Activated CD8-positive, alpha-beta memory T cell treated with anti-CD3 and anti-CD28 coated beads, Interleukin-2, amount 50 U/mL, for 4 hours (primary cell): ENCODE results near the gene PAIP2.
"Not testable (repeated sequence)": the region's sequence is repeated elsewhere in the genome, so short reads cannot be mapped to it uniquely, and the experiment has no call there.

ENCODE experiments used
- DNase-seq: peaks from one replicate; pipeline ENCODE4 v3.0.0-alpha.2; 2020

The PAIP2 gene

DNA sequence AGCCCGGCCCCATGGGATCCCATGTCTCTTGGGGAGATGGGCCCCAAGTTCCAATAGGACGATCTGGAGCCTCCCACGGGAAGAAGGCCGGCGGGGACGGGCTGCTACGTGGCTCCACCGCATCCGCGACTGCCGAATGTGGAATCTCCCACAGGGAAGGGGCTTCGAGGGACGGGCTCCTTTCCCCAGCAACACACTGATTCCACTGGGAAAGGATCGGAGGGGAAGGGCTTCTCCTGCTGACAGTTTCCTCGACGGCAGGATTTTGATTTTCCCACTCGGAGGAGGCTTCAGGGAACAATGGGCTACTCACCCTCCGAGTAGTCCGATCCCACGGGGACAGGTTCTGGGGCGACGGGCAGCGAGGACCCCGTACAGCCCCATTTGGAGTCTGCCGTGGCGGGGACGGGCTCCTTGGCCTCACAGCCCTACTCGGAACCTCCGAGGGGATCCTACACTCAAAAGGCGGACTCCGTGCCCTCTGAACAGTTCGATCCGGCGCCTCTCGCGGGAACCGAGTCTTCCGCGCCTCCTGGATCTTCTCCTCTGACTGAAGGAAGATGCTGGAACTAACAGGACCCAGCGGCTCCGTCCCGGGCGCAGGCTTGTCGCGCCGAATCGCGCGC is 52.0 kb downstream of the PAIP2 start:
- no peak for DNase-seq

DNA sequence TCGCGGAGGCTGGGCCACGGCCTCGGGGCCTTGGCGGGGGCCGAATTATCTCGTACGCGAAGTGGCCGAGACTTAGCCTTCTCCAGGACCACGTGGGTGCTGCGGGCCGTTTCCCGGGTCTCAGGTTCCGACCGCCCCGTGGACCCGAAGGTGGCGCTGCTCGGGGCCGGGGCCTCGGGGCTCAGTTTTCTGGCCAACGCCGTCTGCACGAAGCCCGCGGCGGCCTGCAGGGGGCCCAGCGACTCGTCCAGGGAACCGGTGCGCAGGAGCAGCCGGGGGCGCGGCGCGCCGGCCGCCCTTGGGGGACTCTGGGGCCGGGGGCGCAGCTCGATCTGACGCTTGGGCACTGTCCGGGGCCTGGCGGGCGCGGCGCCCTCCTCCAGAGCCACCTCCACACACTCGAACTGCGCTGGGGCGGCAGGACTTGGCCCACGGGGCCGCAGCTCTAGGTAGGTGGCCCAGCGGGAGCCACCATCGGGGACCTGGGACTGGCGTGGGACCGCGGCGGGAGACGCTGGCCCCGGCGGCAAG is 52.5 kb downstream of the PAIP2 start:
- peak; percentile 66 for DNase-seq

- no peak for DNase-seq
Observed at GRCh38 chr5:139394654-139395566, 53.3 kb downstream of the PAIP2 start, which contains the start of gene PROB1. TSS of gene PROB1 (minus strand) at chr5:139395104. CDS start at chr5:139395081, 23 bp downstream.

GRCh38 chr5:139395844-139396640 is 54.4 kb downstream of the PAIP2 start:
- DNase-seq, result no peak

- DNase-seq, result no peak
Observed at GRCh38 chr5:139396691-139397090, 55.0 kb downstream of the PAIP2 start.

DNA sequence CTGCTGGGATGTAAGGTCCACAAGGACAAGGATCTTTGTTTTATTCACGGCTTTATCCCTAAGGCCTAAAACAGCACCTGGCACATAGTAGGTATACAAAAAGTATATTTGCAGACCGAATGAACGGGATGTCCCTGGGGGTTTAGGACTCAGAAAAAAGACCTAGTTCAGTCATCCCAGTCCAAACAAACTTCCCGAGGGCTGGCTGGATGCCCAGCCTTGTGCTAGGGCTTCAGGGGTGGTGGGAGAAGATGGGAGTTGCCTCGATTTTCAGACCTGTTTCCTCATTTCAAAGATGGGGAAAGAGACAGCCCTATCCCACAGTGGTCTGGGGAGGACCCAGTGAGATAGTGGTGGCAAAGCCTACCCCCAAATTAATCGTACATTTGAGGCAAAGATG is 56.3 kb downstream of the PAIP2 start:
- DNase-seq, result no peak

GRCh38 chr5:139399501-139400121 is 58.0 kb downstream of the PAIP2 start:
- DNase-seq, result no peak

DNA sequence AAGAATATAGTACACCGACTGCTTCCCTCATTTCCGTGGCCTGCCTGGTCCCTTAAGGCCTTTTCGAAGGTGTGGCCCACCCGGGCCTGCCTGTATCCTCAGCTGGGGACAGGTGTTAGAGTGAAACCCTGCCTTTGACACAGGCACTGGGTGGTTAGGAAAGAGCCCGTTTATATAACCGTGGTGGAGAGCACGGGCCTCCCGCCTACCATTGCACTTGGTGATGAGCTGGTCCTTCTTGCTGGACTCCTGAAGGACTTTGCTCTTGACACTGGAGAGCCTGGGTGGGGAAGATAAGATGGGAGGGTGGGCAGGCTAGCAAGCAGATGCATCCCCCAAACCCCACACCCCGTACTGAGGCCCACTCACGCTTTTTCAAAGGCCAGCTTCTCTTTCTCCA is 59.9 kb downstream of the PAIP2 start:
- DNase-seq, result no peak

DNA sequence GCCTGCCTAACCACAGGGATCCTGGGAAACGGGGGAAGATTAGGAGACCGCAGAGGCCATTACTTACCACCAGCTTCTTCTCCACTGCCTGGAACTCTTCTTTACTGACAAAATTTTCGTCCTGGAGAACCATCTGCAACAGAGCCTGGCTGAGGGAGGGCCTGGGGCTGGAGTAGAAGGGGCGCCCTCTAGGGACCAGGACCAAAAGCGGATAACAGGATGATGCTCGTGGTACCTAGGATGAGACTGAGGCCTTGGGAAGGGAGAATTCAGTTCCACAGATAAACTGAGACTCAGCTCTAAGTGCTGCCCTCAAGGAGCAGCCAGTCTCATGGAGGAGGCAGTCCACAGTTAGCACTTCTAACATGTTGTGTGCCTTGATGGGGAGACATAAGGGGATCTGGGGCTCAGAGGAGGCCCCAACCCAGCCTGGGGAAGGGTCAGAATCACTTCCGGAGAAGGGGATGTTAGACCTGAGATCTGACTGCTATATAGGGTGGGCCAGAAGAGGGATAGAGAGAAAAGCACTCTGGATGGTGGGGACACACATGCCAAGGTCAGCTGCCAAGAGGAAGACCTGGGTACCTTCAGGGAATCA is 61.0 kb downstream of the PAIP2 start:
- DNase-seq, result no peak

GRCh38 chr5:139403418-139403786 is 61.7 kb downstream of the PAIP2 start:
- DNase-seq, result no peak

DNA sequence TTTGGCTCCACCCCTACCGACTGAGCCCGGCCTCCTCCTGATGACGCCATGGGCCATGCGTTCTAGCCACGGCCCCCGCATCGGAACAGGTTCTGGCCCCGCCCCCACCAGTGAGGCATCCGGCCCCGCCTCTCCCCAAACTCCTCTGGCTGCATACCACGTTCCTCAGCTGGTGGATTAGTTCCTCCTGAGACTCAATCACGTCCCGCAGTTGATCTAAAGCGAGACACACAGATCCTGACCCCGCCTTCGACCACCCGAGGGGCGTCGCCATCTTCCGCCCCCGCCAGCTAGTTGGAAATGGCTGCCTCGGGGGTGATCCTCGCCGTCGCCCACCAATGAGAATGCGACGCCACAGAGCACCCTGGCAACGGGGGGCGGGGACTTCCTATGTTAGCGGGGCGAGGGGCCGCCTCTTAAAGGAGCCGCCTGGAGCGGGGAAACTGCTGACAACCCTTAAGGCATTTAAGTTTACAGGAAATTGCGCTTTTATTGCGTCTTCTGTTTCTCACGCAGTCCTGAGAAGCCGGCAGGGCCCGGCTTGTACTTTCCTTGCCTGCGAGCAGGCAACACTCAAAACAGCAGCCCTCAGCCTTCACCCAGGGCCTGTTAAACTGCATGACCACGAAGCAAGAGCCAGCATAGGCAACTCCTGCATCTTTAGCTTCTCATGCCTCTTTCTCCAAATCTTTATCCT is 62.3 kb downstream of the PAIP2 start, which contains the start of gene SPATA24:
Gene SPATA24 (minus strand): TSS at position 303 of the 697 bp plus-strand sequence. CDS start 29 bp downstream, at position 274.
- peak; percentile 98 for DNase-seq

GRCh38 chr5:139404484-139404840 is 62.8 kb downstream of the PAIP2 start:
- no peak for DNase-seq

- DNase-seq, result no peak
Observed at GRCh38 chr5:139406963-139407362, 65.3 kb downstream of the PAIP2 start.

GRCh38 chr5:139407517-139407916 is 65.9 kb downstream of the PAIP2 start:
- DNase-seq, result no peak

- DNase-seq, result no peak
Observed at GRCh38 chr5:139408191-139408590, 66.5 kb downstream of the PAIP2 start.

DNA sequence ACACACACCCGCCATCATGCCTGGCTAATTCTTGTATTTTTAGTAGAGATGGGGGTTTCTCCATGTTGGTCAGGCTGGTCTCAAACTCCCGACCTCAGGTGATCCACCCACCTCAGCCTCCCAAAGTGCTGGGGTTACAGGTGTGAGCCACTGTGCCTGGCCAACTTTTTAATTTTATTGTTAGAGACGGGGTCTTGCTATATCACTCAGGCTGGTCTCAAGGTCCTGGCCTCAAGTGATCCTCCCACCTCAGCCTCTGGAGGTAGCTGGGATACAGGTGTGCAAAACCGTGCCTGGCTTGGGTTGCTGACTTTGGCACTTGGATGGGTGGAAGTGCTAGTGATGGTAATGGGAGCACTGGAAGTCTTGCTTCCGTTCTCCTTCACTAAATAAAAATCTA is 67.5 kb downstream of the PAIP2 start:
- DNase-seq, result not testable (repeated sequence)

DNA sequence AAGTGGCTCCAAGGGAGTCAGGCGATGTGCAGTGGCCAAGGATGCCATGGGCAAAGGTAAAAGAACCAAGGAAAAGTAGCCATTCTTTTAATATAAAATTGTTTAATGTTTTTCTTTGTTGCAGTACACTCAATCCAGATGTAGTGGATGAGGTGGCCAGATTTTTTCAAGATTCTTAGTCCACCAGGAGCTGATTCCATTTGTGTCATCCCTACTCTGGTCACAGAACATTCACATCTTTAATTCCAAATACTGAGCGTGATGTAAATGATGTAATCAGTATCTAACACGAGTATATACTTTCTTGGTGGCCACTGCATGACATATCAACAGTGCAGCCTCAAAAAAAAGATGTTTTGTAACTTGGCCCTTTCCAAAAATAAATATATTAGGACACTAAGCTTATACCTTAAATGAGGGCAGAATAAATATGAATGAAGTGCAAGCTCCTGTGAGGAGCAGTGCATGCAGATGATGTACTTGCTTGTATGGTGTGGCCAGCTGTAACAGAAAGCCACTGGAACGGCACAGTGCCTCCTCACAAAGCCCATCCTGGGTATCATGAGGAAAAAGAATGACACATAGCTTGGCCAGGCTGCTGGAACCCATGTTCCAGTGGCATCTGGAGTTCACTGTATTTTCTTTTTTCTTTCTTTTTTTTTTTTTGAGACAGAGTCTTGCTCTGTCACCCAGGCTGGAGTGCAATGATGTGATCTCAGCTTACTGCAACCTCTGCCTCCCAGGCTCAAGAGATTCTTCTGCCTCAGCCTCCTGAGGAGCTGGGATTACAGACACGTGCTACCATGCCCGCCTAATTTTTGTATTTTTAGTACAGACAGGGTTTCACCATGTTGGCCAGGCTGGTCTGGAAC is 68.7 kb downstream of the PAIP2 start:
- DNase-seq, result no peak

- DNase-seq, result no peak
Observed at GRCh38 chr5:139410993-139411828, 69.6 kb downstream of the PAIP2 start.

DNA sequence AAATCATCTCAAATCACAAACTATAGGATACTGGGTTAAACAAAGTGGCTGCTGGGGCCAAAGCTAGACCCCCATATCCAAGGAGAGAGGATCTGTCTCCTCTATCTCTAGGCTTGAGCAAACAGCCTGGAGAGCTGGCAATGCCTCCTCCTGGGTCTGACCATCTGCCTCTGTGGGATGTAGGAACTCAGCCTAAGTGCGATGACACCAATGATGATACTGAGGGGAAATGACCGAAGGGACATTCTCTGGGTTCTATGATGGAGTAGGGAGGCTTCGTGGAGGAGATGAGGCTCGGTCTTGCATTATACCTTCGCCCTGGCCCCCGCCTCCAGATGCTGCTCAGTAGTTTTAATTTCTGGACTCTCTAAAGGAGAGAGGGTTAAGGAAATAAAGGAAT is 71.5 kb downstream of the PAIP2 start:
- DNase-seq, result no peak

DNA sequence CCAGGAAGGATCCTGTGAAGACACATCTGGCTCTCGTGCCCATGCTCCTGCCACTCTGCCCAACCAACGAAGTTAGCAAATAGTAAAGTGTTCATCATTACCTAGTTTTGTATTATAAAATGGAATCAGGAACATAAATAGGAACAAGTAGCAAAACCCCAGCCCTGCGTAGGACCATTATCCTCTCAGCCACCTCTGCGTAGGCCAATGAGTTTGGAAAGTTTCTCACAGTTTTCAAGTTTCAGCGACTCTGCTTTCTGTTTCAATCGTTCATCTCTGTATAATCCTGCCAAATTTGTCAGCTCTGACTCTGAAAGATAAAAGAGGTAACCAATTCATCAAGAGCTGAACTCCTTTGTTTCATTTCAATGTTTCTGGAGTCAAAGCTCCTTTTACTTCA is 72.3 kb downstream of the PAIP2 start:
- no peak for DNase-seq
